MM.1S (cell line): ENCODE measurements around the gene TMEM121.
"Not testable (repeated sequence)": the region's sequence is repeated elsewhere in the genome, so short reads cannot be mapped to it uniquely, and the experiment has no call there.

Source experiments
- DNase-seq: peaks from one replicate; pipeline ENCODE4 v3.0.0-alpha.2; 2015
- H2AFZ ChIP-seq: fragments of 300-600 bp; sonication (generic); 2 replicates; pipeline ENCODE4 v1.6.0; 2016; ENCODE audit warnings: antibody characterized with exemption, low read length
- H3F3A ChIP-seq: fragments of 300-600 bp; sonication (generic); 2 replicates; pipeline ENCODE4 v1.6.1; 2016; ENCODE audit warnings: mild to moderate bottlenecking, antibody characterized with exemption, low read length, moderate library complexity, mixed read lengths; ENCODE audit not compliant: insufficient read depth
- H3K27ac ChIP-seq: fragments of 300-600 bp; sonication (generic); 2 replicates; pipeline ENCODE4 v1.5.1; 2016; ENCODE audit warnings: mild to moderate bottlenecking, low read length
- H3K27me3 ChIP-seq: fragments of 300-600 bp; sonication (generic); replicated peaks from 2 replicates; pipeline ENCODE4 v1.6.0; 2016; ENCODE audit warnings: low read length; ENCODE audit not compliant: insufficient read depth
- H3K36me3 ChIP-seq: fragments of 300-600 bp; sonication (generic); replicated peaks from 2 replicates; pipeline ENCODE4 v1.6.1; 2016; ENCODE audit warnings: mild to moderate bottlenecking, low read length, mixed read lengths; ENCODE audit not compliant: insufficient read depth
- H3K4me1 ChIP-seq: fragments of 300-600 bp; sonication (generic); 2 replicates; pipeline ENCODE4 v1.6.1; 2016; ENCODE audit warnings: low read length, mixed read lengths
- H3K4me2 ChIP-seq: fragments of 300-600 bp; sonication (generic); 2 replicates; pipeline ENCODE4 v1.6.0; 2016; ENCODE audit warnings: low read depth, low read length
- H3K4me3 ChIP-seq: fragments of 300-600 bp; sonication (generic); 2 replicates; pipeline ENCODE4 v1.5.1; 2016; ENCODE audit warnings: low read length, mixed read lengths
- H3K79me2 ChIP-seq: fragments of 300-600 bp; sonication (generic); 2 replicates; pipeline ENCODE4 v1.6.1; 2016; ENCODE audit warnings: mixed run types, low read length, mixed read lengths
- H3K9ac ChIP-seq: fragments of 300-600 bp; sonication (generic); 2 replicates; pipeline ENCODE4 v1.6.1; 2016; ENCODE audit warnings: low read length, mixed read lengths
- H3K9me2 ChIP-seq: fragments of 300-600 bp; sonication (generic); replicated peaks from 2 replicates; pipeline ENCODE4 v1.6.1; 2016; ENCODE audit warnings: mild to moderate bottlenecking, low read length, mixed read lengths; ENCODE audit not compliant: insufficient read depth
- H3K9me3 ChIP-seq: fragments of 300-600 bp; sonication (generic); replicated peaks from 2 replicates; pipeline ENCODE4 v1.6.1; 2016; ENCODE audit warnings: mild to moderate bottlenecking, low read length, mixed read lengths; ENCODE audit not compliant: insufficient read depth
- H4K20me1 ChIP-seq: fragments of 300-600 bp; sonication (generic); 2 replicates; pipeline ENCODE4 v1.6.1; 2016; ENCODE audit warnings: mild to moderate bottlenecking, low read length, moderate library complexity, mixed read lengths; ENCODE audit not compliant: insufficient read depth
- CTCF ChIP-seq: fragments of 300-600 bp; sonication (generic); IDR thresholded peaks from 2 replicates; pipeline ENCODE4 v1.5.1; 2016; ENCODE audit warnings: antibody characterized with exemption, low read length, mixed read lengths
- EZH2 ChIP-seq: fragments of 300-600 bp; sonication (generic); optimal IDR thresholded peaks from 2 replicates; pipeline ENCODE3; 2017; ENCODE audit warnings: low read depth, mild to moderate bottlenecking, antibody characterized with exemption, low read length, mixed read lengths
- EZH2phosphoT487 ChIP-seq: fragments of 300-600 bp; sonication (generic); IDR thresholded peaks from 2 replicates; pipeline ENCODE4 v1.6.1; 2018; ENCODE audit warnings: antibody characterized with exemption, low read length

Gene TMEM121

GRCh38 chr14:105547072-105547471, 20.7 kb downstream of the TMEM121 start:
- not testable (repeated sequence) for H3K4me1 ChIP-seq, H3K4me3 ChIP-seq, H3K9me2 ChIP-seq, H3K27ac ChIP-seq, H3K36me3 ChIP-seq, H3F3A ChIP-seq, H2AFZ ChIP-seq, H4K20me1 ChIP-seq, H3K79me2 ChIP-seq, H3K4me2 ChIP-seq, DNase-seq, H3K9ac ChIP-seq, H3K27me3 ChIP-seq, H3K9me3 ChIP-seq

GRCh38 chr14:105547741-105548169, 21.4 kb downstream of the TMEM121 start:
- H3K4me2 ChIP-seq: no peak overlapping the region
- no peaks in the 10 kb centered on the region for H4K20me1 ChIP-seq
- H2AFZ ChIP-seq: no peak overlapping the region
- H3K79me2 ChIP-seq: no peaks in the 10 kb centered on the region
- H3K4me1 ChIP-seq: no peaks in the 10 kb centered on the region
- no peaks in the 10 kb centered on the region for H3F3A ChIP-seq
- H3K9me3 ChIP-seq: no peaks in the 10 kb centered on the region
- no peak overlapping the region for H3K27ac ChIP-seq
- H3K4me3 ChIP-seq: no peak overlapping the region
- H3K36me3 ChIP-seq: no peaks in the 10 kb centered on the region
- peaks cover 4% of the 10 kb centered on the region; the same call in 1 of the 2 replicates for H3K27me3 ChIP-seq
- no peak overlapping the region for H3K9ac ChIP-seq
- TF ChIP-seq EZH2phosphoT487 (no peak), CTCF (no peak), EZH2 (no peak)
- no peaks in the 10 kb centered on the region for H3K9me2 ChIP-seq
- DNase-seq: no peak

- Histone ChIP-seq H3K9ac (no peak overlapping the region), H3K79me2 (no peaks in the 10 kb centered on the region), H4K20me1 (no peaks in the 10 kb centered on the region), H3K9me2 (no peaks in the 10 kb centered on the region), H3K27me3 (no peaks in the 10 kb centered on the region), H2AFZ (no peak overlapping the region), H3K9me3 (no peaks in the 10 kb centered on the region), H3K4me1 (no peaks in the 10 kb centered on the region), H3K4me2 (no peak overlapping the region), H3K36me3 (no peaks in the 10 kb centered on the region), H3K27ac (no peak overlapping the region), H3K4me3 (no peak overlapping the region), H3F3A (no peaks in the 10 kb centered on the region)
- TF ChIP-seq EZH2 (no peak), CTCF (no peak), EZH2phosphoT487 (no peak)
- no peak for DNase-seq
Observed at GRCh38 chr14:105549481-105549880, 23.1 kb downstream of the TMEM121 start.

GRCh38 chr14:105554022-105554421, 27.6 kb downstream of the TMEM121 start:
- DNase-seq: no peak
- Histone ChIP-seq H3K4me1 (0 out of 2 replicates have a peak, but pooled peaks cover 3% of the 10 kb centered on the region), H3K27me3 (no peaks in the 10 kb centered on the region), H3F3A (no peaks in the 10 kb centered on the region), H3K4me3 (no peak overlapping the region), H4K20me1 (no peaks in the 10 kb centered on the region), H3K9me2 (no peaks in the 10 kb centered on the region), H3K36me3 (no peaks in the 10 kb centered on the region), H3K9me3 (no peaks in the 10 kb centered on the region), H2AFZ (no peak overlapping the region), H3K9ac (no peak overlapping the region), H3K4me2 (no peak overlapping the region), H3K79me2 (no peaks in the 10 kb centered on the region), H3K27ac (no peak overlapping the region)
- TF ChIP-seq EZH2phosphoT487 (no peak), CTCF (no peak), EZH2 (no peak)
